ENCODE results near the gene HTRA3.

HTRA3 gene

GRCh38 chr4:8234715-8235114, 34.8 kb upstream of the HTRA3 start:
- DNase-seq (ENCODE audit: low read depth in 2 of 2): no peak

GRCh38 chr4:8235224-8235623, 34.3 kb upstream of the HTRA3 start:
- DNase-seq (ENCODE audit: low read depth in 2 of 2): no peak

- no peak for DNase-seq (ENCODE audit: low read depth in 2 of 2)
These were observed 33.9 kb upstream of the HTRA3 start for GRCh38 chr4:8235686-8236085.

- DNase-seq (ENCODE audit: low read depth in 2 of 2): no peak
These were observed 33.2 kb upstream of the HTRA3 start for GRCh38 chr4:8236106-8236919.

GRCh38 chr4:8236920-8237195, 32.7 kb upstream of the HTRA3 start:
- DNase-seq (ENCODE audit: low read depth in 2 of 2): no peak

GRCh38 chr4:8237256-8237989, 32.1 kb upstream of the HTRA3 start:
- no peak for DNase-seq (ENCODE audit: low read depth in 2 of 2)

- no peak for DNase-seq (ENCODE audit: low read depth in 2 of 2)
These were observed 31.5 kb upstream of the HTRA3 start for GRCh38 chr4:8238036-8238511.

- DNase-seq (ENCODE audit: low read depth in 2 of 2): no peak
These were observed 31.0 kb upstream of the HTRA3 start for GRCh38 chr4:8238515-8239053.

- no peak for DNase-seq (ENCODE audit: low read depth in 2 of 2)
These were observed 30.3 kb upstream of the HTRA3 start for GRCh38 chr4:8239226-8239625.

GRCh38 chr4:8239661-8240060, 29.9 kb upstream of the HTRA3 start:
- no peak for DNase-seq (ENCODE audit: low read depth in 2 of 2)

- DNase-seq (ENCODE audit: low read depth in 2 of 2): no peak
These were observed 29.1 kb upstream of the HTRA3 start for GRCh38 chr4:8240211-8241041.

- no peak for DNase-seq (ENCODE audit: low read depth in 2 of 2)
These were observed 28.3 kb upstream of the HTRA3 start for GRCh38 chr4:8241211-8241779.

- DNase-seq (ENCODE audit: low read depth in 2 of 2): peak; percentile 59 to 68
These were observed 27.5 kb upstream of the HTRA3 start for GRCh38 chr4:8241895-8242696.

- DNase-seq (ENCODE audit: low read depth in 2 of 2): no peak
These were observed 26.6 kb upstream of the HTRA3 start for GRCh38 chr4:8242782-8243560.

GRCh38 chr4:8244001-8244757, 25.4 kb upstream of the HTRA3 start:
- DNase-seq (ENCODE audit: low read depth in 2 of 2): no peak

- no peak for DNase-seq (ENCODE audit: low read depth in 2 of 2)
These were observed 24.6 kb upstream of the HTRA3 start for GRCh38 chr4:8244931-8245460.

GRCh38 chr4:8245884-8246833, 23.4 kb upstream of the HTRA3 start:
- DNase-seq (ENCODE audit: low read depth in 2 of 2): no peak

All from stimulated activated CD8-positive, alpha-beta memory T cell treated with anti-CD3 and anti-CD28 coated beads, Interleukin-2, amount 100 ng/mL, for 1 hour (primary cell).